Ammon's horn (tissue), 1 donor: ENCODE data around the gene CEACAM18.
"Not testable (repeated sequence)": the region's sequence is repeated elsewhere in the genome, so short reads cannot be mapped to it uniquely, and the experiment has no call there.

Experiments used
- DNase-seq: peaks from one replicate; pipeline ENCODE4 v3.0.0-alpha.2; 2016; ENCODE audit warnings: low spot score

The CEACAM18 gene

DNA sequence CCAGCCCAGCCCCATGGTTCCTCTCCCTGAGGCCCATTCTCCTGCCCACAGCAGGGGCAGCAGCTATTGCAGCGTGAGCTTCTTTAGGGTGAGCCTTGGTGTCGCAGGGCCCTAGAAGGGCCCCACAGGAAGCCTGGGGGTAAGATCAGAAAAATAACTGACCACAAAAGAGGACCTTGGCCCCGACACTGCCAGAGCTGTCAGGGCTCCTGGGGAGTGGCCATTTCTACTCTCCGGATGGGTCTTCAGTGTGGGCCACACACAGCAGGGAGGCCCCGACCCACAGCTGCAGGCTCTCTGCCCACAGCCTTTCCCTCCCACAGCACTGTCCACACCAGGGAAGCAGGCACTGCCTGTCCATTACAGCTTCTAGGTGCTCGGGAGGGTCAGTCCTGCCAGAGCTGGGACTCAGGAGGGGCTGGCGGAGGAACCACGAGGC lies 16.6 kb upstream of the CEACAM18 start:
- peak; percentile 61 for DNase-seq

DNA sequence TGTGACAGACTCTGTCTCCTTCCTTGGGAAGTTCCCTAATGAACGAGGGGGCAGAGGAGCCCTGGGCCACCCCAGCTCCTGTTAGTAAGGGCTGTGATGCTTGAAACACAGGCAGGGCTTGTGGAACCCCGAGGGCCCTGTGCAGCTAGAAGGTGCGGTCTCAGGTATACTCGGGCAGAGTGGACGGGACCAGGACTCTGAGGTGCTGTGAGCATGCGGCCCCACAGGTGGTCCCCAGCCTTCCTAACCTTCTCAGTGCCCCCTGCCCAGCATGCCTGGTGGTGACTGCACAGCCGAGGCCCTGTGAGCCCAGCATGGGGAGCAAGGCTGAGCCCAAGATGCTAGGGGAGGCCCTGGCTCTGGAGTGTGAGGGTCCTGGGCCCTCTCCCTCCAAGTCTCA lies 16.1 kb upstream of the CEACAM18 start:
- DNase-seq, result no peak

DNA sequence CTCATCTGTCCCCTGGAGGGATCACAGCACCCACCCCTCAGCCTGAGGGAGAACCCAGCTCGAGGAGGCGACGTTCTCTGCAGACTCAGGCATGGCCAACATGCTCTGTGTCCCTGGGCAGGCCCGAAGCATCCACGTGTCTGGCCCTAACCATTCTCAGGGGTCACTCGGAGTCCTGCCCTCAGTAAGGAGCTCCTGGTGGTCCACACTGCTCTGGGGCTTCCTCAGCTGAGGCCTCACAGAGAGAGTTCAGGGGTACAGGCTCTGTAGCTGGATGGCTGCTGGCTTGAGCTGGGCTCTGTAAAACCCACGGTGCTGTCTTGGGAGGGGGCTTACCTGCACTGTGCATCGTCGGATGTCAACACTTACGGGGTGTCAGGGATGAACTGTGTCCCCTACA lies 15.7 kb upstream of the CEACAM18 start:
- no peak for DNase-seq

DNA sequence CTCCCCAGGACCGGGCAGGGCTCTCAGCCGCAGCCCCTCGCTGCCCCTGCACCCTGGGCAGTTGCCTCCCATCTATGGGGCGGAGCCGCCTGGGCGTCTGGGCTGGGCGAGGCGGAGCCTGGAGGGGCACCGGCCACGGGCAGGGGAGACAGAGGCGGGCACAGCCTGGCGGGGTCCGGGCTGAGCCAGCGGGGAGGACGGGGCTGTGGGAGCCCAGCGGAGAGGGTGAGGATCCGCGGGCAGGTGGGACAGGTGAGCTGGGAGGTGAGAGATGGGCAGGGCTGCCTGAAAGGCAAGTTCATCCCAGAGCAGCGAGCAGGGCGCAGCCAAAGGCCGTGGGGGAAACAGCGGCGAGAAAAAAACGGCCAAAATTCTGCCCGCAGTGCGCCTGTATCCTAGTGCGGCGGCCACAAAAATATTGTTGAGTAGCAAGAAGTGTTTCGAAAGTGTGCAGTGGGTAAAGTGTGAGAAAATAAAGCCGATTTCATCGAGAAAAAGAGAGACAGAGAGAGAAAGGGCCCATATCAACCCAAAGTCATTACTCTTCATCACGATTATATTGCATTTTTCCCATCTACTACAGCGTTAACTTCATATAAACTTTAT lies 14.3 kb upstream of the CEACAM18 start:
- DNase-seq, result not testable (repeated sequence)

DNA sequence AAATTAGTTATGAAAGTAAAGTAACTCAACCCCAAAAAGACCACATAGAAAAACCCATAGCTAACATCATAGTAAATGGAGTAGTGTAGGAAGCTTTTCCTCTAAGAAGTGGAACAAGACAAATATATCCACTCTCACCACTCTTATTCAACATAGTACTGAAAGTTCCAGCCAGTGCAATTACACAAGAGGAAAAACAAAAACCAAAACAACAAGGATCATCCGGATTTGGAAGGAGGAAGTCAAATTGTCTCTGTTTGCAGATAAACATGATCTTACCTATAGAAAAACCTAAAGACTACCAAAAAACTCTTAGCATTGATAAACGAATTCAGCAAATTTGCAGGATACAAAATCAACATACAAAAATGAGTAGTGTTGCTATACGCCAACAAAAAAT lies 11.6 kb upstream of the CEACAM18 start:
- DNase-seq, result no peak

DNA sequence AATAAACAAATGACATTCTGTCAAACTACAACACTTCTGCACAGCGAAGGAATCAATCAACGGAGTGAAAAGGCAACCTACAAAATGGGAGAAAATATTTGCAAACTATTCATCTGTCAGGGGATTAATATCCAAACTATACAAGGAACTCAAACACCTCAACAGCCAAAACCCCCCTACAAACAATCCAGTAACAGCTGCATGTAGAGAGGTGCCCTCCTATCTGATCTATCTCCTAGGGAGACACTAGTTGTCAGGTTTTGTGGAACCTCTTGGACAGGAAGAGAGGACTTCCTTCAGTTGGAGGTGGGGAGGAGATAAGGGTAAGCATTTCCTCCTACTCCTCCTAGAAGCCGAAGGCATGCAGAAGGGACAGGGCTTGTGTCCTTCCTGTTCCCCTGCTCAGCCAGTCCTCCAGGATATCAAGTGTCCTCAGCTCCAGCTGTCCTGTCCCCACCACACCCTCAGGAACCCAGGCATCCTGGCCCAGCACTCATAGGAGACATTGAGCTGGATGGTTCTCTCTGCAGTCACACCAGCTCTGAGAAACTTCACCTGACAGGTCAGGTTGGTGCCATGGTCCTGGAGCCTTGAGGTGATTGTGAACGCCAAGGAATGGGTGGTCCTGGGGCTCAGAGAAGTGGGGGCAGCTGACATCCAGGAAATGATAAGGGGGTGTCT lies 10.3 kb upstream of the CEACAM18 start:
- no peak for DNase-seq

DNA sequence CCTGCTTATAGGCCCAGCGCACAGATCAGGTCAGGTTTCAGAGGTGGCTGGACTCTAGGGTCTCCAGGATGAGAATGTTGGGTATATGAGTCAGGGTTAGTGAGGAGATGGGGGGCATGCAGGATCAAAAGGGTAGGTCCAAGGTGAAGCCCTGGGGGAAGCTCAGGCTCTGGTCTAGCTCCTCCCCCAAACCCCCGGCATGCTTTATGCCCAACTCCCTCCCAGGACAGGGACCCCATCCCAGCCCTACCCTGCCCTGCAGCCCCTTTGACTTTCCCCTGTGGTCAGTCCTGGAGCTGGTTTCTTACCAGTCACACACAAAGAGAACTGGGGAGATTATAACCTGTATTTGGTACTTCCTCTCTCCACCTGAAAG lies 9.8 kb upstream of the CEACAM18 start:
- no peak for DNase-seq

DNA sequence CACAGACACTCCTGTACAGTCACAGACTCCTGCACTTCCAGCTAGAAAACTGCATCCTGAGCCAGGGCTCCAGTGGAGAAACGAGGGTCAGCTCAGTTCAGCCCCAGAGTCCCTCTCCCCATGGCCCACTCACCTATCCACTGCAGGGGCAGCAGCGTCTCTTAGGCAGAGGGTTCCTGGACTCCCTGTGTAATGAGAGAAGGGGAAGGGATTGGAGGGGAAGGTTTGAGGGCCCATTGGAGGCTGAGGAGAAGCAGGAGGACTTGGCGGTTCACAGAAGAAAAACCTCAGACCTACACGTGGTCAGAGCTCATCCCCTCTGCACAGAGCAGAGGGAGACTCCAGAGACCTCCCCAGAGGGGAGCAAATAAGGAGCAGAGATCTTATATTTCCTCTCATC lies 9.2 kb upstream of the CEACAM18 start:
- DNase-seq, result no peak

DNA sequence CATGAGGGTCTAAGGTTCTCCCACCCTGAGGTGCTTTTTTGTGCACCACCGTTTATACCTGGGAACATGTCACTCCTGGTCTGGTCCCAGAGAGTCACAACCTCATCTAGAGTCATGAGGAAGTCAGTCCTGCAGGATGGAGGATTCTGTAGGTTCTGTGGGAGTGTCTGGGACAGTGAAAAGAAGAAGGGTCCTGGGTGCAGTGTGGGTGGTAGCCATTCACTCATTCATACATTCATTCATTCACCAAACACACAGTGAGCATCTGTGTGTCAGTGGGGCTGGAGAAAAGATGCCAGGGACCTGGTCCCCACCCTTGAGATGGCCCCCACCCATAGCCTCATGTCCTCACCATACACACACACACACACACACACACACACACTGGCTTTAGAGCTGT lies 8.7 kb upstream of the CEACAM18 start:
- no peak for DNase-seq

DNA sequence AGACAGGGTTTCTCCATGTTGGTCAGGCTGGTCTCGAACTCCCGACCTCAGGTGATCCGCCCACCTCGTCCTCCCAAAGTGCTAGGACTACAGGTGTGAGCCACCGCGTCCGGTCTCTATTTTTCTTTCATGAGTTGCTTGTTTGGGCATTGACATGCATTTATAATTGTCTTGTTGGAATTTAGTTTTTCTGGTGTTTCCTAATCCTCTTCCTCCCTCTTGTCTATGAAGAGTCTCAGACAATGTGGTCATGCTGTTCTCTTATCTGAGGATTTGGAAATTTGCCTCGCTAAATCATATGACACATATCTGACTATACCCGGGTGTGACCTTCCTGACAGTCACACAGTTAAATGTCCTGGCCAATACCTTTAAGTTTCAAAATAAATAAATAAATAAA lies 7.4 kb upstream of the CEACAM18 start:
- no peak for DNase-seq

DNA sequence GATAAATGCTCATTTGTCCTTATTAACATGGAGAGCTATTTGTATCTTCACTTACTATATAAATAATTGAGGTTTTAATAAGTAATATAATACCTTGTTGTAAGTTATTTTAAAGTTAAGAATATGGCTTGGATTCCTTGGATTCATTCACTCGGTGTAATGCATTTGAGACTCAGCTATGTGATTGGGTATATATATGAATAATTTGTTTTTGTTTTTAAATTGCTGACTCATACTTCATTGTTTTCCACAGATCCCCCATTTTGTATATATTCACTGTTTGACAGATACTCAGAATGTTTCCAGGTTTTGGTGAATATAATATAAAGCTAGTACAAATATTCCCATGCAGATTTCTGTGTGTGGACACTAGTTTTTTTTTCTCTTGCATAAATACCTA lies 6.8 kb upstream of the CEACAM18 start:
- no peak for DNase-seq

DNA sequence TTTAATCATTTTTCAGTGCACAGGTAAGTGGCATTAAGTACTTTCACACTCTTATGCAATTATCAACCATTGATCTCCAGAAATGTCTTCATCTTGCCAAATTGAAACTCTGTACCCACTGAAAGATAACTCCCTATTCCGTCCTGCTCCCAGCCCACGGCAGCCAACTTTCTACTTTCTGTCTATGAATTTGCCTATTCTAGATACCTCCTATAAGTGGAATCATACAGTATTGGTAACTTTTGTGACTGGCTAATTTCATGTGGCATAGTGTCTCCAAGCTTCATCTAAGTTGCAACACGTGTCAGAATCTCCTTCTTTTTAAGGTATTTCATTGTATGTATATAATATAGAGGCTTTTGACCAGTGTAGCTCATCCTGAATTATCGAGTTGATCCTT lies 5.7 kb upstream of the CEACAM18 start:
- no peak for DNase-seq

DNA sequence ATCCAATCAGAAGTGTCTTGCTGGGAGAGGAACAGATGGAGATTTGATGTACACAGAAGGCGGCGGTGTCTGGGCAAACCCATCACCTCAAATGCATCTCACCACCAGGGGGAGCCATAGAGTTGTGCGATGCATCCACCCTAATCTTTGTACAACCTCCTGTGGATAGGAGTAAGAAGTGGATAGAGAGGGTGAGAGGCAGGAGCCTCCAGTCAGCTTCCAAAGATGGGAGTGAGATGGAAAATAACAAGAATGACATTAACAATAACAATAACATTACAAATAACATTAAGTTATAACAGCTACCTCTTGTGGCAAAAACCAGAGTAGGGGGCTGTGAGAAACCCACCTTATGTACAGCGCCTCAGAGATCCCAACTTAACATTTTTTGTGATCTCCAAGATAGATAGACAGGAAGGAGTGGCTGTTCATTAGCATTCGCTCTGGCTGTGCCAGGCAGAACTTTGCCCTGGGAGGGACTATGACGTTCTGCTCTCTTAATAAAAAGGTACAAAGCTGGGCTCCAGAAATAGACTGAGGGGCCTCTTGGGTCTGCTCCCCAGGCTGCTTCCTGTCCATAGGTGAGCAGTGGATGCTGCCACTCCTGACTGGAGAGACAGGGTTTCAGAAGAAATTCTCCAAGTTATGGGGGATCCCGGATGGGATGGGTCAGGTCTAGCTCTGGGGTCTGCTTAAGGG lies 5.2 kb upstream of the CEACAM18 start:
- DNase-seq, result peak; percentile 82

DNA sequence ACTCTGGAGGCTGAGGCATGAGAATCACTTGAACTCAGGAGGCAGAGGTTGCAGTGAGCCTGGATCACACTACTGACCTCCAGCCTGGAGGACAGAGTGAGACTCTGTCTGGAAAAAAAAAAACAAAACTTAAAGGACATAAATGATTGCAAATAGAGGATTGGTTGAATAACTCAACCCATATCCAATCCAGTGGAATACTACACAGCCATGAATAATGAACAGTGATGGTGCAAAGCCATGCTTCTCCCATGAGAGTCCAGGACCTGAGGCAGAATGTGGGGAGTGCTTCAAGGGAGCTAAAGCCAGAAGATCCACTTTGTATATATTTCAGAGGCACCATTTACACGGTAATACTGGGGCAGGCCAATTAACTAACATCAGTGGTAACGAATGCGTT lies 2.2 kb upstream of the CEACAM18 start:
- no peak for DNase-seq

DNA sequence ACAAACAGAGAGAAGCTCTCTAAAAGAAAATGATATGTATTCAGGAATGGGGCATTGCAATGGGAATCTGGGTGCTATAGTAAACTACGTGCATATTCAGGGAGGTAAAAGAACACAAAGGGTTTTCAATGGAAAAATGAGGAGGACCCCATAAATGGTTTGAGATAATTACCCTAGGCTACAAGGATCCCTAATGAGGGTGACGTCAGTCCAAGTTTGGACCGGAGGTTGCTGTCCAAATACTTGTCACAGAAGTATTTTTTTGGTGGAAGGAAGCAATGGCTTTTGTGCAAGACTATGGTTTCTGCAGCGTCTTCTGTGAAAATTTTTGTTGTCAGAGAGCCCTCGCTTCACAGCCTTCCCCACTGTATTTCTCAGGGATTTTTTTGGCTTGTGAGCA lies 995 bp upstream of the CEACAM18 start:
- DNase-seq, result no peak

DNA sequence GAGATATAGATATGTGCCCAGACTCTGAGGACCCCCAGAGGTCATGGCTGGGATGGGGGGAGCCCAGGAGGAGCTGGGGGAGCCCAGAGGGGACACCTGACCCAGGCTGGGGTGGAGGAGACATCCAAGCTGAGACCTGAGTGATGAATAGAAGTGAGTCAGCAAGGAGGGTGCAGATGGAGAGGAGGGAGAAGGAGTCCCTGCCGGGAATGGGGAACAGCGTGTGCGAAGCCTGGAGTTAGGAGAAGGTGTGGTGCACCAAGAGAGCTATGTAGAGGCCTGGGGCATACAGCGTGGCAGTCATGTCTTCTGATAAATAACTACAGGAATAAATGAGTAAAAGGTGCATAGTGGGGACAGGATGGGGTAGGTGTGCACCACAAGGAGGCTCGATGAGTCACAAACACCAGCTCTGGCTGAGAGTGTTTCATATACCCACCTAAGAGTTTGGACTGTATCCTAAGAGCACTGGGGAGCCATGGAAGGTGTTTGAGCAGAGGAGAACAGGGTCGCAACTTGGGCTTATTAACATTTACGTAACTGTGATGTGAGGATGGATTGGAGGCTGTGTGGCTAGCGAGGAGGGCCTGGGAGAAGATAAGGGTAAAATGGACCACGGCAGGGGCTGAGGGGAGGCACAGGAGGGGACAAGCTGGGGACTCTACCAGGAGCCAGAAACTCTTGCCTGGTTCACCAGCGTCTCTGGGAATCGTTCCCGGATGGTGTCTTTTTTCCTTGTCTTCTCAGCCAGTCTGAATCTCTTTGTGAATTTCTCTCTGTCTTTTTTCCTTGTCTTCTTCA lies 1.4 kb downstream of the CEACAM18 start:
- DNase-seq, result no peak

DNA sequence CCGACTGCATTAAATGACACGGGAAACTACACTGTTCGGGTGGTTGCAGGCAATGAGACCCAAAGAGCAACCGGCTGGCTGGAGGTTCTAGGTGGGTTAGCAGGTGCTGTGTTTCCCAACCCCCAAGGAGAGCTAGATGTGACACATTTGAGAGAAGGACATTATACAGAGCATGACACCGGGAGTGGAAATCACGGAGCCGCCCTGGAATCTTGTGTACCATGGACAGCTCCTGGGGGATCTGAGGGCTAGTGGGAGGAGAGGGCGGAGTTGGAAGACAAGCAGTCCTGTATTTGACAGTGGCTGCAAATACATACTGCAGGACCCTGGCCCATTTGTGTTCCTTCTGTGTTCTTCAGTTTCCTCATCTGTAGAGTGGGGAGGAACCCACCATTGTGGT lies 2.3 kb downstream of the CEACAM18 start:
- DNase-seq, result no peak

DNA sequence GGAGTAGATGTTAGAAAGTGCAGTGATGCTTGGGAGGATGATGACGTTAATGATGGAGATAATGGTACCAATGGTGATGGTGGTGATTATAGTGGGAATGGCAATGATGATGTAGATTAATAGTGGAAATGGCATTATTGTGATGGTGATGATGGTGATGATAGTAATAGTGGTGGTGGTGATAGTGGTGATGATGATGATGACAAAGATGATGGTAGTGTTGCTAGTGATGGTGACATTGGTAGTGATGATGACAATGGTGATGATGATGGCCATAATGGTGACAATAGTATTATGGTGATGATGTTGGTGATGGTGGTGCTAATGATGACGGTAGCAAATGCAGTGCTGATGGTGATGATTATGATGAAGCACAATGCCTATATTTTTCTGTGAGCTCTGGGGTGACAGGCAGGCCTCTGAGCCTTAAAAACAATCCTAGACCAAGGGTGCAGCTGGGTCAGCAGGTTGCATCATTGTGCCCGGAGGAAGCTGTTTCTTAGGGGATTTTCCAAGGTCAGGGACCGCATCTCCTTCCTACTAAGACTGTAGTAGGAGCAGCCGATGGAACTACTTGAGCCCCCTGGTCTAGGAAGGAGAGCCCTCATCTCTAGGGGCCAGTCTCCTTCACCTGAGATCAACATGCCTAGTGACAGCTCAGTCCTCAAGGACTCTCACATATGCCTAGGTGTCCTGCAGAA lies 7.8 kb downstream of the CEACAM18 start:
- DNase-seq, result no peak

DNA sequence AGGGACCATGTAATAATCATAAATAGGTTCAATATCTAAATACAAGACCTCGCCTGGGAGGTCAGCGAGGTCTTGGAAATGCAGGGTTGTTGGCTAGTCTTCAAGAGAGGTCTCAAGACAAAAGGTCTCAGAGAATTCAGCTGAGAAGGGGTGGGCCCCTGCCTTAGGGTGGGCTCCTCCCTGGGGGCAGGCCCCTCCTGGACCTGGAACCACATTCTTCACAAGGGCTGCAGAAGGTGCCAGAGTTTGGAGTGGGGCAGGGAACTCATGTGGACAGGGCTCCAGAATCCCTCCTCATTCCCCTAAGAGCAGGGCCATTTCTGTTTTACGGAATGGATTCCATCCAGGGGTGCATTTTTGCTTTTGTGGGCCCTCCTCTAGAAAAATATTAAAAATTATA lies 10.2 kb downstream of the CEACAM18 start:
- DNase-seq, result no peak

DNA sequence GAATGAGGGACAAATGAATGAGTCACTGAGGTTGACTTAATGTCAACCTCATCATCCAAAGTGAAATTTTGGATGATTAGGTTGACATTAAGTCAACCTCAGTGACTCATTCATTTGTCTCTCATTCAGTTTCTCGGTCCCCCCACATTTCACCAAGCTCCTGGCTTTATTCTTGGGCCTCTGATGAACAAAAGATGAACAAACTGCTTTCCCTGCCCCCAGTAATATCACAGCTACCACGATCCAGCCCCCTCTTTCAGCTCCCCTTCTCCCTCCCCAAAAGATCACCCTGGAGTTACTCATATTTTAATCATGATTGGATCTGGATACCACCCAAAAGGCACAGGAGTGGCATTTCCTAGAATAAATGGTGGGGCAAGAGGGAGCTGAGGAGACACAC lies 10.8 kb downstream of the CEACAM18 start:
- no peak for DNase-seq

DNA sequence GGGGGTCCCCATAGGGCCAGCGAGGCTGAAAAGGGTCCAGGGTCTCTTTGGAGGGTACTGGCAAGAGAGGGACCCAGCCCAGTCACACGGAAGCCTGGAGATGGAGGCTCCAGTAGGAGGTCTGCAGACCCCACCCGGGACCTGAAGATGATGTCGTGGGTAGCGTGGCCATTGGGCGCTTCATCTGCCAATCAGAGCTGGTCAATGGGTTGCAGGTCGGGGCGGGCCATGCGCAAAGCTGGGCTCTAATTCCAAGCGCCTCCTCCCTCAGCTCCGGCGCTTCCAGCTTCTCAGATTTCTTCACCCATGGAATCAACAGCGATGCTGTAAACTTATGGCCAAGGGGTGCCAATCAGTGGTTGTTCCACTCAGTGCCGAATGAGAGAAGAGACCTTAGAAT lies 12.3 kb downstream of the CEACAM18 start:
- DNase-seq, result no peak

DNA sequence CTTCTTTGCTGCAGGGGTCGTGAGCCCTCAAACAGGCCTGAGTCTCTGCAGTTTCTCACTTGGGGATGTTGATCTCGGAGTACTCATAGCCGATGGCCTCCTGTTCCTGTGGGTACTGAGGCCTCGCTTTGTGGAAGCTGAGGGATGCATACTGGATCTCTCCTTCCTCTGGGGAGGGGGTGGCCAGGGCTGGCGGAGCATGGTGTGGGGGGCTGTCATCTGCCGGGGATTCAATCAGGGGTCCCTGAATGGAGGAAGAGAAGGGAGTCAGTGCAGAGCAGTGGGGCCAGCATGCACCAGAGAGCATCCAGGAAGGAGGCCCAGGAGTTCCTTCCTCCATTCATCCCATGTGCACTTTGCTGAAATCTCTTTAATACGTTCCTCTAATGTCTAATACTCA lies 13.2 kb downstream of the CEACAM18 start:
- DNase-seq, result no peak
